ENCODE results near the gene SRD5A2. TPM values are rescaled to one million over a fixed set of nuclear protein-coding genes. Genes with fewer than 3 reads are reported as not detected.

The SRD5A2 gene
- not detected in 2 replicates for total RNA-seq

DNA sequence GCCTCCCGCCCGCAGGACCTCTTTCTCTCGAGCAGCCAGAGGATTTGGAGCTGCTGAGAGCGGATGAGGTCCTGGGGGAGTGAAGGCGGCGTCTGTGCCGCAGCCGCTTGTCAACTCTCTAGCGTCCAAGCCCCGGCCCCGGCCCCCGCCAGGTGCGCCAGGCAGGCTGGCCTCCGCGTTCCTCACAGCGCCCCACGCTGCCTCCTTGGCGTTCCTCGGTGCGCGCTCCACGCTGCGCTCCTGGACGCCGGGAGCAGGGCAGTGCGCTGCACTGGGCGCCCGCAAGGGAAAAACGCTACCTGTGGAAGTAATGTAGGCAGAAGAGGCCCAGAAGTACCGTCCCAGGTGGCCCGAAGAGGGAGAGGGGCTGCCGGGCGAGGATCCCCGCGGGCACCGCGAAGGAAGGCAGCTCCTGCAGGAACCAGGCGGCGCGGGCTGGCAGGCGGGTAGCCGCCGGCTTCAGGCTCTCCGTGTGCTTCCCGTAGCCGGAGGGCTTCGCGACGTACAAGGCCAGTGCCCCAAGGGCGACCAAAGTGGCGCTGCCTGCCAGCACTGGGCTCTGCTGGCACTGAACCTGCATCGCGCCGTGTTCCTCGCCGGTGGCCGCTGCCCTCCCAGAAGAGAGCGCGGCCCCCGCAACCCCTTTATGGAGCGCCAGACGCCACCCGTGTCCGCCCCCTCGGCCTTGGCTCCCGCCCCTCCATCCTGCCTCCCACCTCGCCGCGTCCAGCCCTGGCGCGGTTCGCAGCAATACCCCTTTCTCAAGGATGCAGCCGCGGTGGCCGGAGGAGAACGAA lies at the start of gene SRD5A2:
Gene SRD5A2 (minus strand): TSS at position 618 of the 797 bp plus-strand sequence. CDS start 38 bp downstream, at position 580.
- Mint-ChIP-seq H3K4me1 (no peaks in the 10 kb centered on the region), H3K27ac (no peak within 1 kb of the TSS), H3K27me3 (peaks cover 38% of the 10 kb centered on the region), H3K9me3 (peaks cover 7% of the 10 kb centered on the region), H3K36me3 (ENCODE audit: low read depth) (no peaks in the 10 kb centered on the region), H3K4me3 (no peak within 1 kb of the TSS)
- DNase-seq, result no peak
- intact Hi-C loops (cut with micrococcal nuclease), result no loop called here

DNA sequence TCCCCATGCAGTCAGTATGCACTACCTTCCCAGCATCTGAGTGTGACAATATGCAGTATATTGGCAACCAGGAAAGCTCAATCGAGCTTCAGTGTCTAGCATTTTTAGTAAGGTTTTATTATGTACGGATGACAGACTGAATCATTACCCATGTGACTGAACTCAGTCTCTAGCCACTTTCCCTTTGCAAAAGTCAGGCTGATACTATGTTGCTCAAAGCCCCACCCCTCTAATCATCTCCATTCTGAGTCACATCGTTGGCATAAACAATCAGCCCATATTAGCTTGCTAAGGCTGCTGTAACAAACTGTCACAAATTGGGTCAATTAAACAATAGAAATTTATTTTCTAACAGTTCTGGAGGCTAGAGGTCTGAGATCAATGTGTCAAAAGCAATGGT lies 25.8 kb upstream of the SRD5A2 start:
- DNase-seq, result no peak
- Mint-ChIP-seq H3K4me3 (no peak overlapping the region), H3K4me1 (no peaks in the 10 kb centered on the region), H3K9me3 (no peaks in the 10 kb centered on the region), H3K27me3 (no peaks in the 10 kb centered on the region), H3K36me3 (ENCODE audit: low read depth) (no peaks in the 10 kb centered on the region), H3K27ac (no peak overlapping the region)
- intact Hi-C loops (cut with micrococcal nuclease), result no loop called here

- no peak overlapping the region for H3K27ac Mint-ChIP-seq
- H3K27me3 Mint-ChIP-seq, result no peaks in the 10 kb centered on the region
- no peaks in the 10 kb centered on the region for H3K4me1 Mint-ChIP-seq
- DNase-seq, result no peak
- peaks cover 9% of the 10 kb centered on the region for H3K9me3 Mint-ChIP-seq
- H3K4me3 Mint-ChIP-seq, result no peak overlapping the region
- intact Hi-C loops (cut with micrococcal nuclease), result no loop called here
- H3K36me3 Mint-ChIP-seq (ENCODE audit: low read depth), result no peaks in the 10 kb centered on the region
Measured at GRCh38 chr2:31598694-31599093, 18.0 kb upstream of the SRD5A2 start.

- Mint-ChIP-seq H3K36me3 (ENCODE audit: low read depth) (no peaks in the 10 kb centered on the region), H3K27me3 (peaks cover 18% of the 10 kb centered on the region), H3K9me3 (peaks cover 18% of the 10 kb centered on the region), H3K4me1 (no peaks in the 10 kb centered on the region), H3K4me3 (no peak overlapping the region), H3K27ac (no peak overlapping the region)
- intact Hi-C loops (cut with micrococcal nuclease), result no loop called here
- no peak for DNase-seq
Measured at GRCh38 chr2:31586230-31586629, 5.5 kb upstream of the SRD5A2 start.

DNA sequence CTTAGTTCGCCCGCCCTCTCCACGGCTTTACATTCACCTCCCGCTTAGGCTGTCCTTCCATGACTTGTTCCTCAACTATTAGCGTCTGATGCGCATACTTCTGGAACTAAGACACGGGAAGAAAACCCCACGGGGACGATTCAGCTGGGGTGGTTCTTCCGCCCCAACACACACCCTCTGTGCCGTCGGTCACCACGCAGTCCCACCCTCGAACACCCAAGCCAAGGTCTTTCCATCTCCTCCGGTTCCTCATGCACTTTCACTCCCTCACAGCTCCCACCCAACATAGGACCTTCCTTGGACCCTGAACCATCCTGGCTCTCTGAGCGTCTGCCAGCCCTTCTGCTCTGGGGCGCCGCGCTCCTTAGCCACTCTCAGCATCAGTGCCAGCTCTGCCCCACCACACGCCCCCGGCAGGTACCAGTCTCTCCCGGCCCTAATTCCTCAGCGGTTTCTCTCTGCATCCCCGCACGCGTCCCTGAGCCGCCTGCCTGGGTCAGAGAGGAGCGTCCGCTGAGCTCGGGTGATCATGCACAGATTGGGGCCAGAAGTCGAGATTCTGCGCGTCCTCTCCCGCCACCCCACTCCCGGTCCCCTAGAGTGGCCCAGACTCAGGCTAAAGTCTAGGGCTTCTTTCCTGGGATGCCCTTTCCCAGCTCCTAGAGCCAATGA lies 522 bp upstream of the SRD5A2 start:
- intact Hi-C loops (cut with micrococcal nuclease), result no loop called here
- H3K4me1 Mint-ChIP-seq, result no peaks in the 10 kb centered on the region

GRCh38 chr2:31579996-31580320 lies 780 bp downstream of the SRD5A2 start:
- Mint-ChIP-seq H3K27me3 (peaks cover 38% of the 10 kb centered on the region), H3K4me1 (no peaks in the 10 kb centered on the region), H3K36me3 (ENCODE audit: low read depth) (no peaks in the 10 kb centered on the region), H3K4me3 (no peak overlapping the region), H3K27ac (no peak overlapping the region), H3K9me3 (peaks cover 7% of the 10 kb centered on the region)
- intact Hi-C loops (cut with micrococcal nuclease), result no loop called here
- no peak for DNase-seq

More for the DNA sequence above, 522 bp upstream of the SRD5A2 start:
- H3K4me3 Mint-ChIP-seq, result no peak overlapping the region
- H3K27me3 Mint-ChIP-seq, result peaks cover 38% of the 10 kb centered on the region
- no peaks in the 10 kb centered on the region for H3K36me3 Mint-ChIP-seq (ENCODE audit: low read depth)
- DNase-seq, result no peak
- peaks cover 7% of the 10 kb centered on the region for H3K9me3 Mint-ChIP-seq
- no peak overlapping the region for H3K27ac Mint-ChIP-seq

- intact Hi-C loops (cut with micrococcal nuclease), result no loop called here
- no peak overlapping the region for H3K4me3 Mint-ChIP-seq
- no peak overlapping the region for H3K27ac Mint-ChIP-seq
- no peak for DNase-seq
- H3K9me3 Mint-ChIP-seq, result peaks cover 7% of the 10 kb centered on the region
- H3K4me1 Mint-ChIP-seq, result no peaks in the 10 kb centered on the region
- H3K36me3 Mint-ChIP-seq (ENCODE audit: low read depth), result no peaks in the 10 kb centered on the region
- H3K27me3 Mint-ChIP-seq, result peaks cover 38% of the 10 kb centered on the region
Measured at GRCh38 chr2:31578316-31578715, 2.4 kb downstream of the SRD5A2 start.

DNA sequence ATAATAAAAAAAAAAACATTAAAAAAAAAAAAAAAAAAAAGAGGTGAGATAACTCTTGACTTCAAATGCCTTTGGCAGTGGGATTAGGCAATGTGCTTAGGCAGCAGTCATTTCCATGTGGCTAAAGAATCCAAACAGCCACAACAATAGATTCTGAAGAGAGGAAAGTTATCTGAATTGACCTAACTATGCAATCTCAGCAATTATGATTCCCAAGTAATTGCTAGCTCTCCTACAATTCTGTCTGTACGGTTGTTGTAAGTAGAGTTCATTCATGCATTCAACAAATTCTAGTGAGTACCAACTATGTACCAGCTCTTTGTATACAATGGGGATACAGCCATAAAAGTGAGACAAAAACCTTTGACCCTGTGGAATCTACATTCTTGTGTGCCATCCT lies 3.6 kb downstream of the SRD5A2 start:
- Mint-ChIP-seq H3K27me3 (peaks cover 29% of the 10 kb centered on the region), H3K4me3 (no peak overlapping the region)
- intact Hi-C loops (cut with micrococcal nuclease), result no loop called here

GRCh38 chr2:31568585-31569201 lies 12.0 kb downstream of the SRD5A2 start:
- Mint-ChIP-seq H3K36me3 (ENCODE audit: low read depth) (no peaks in the 10 kb centered on the region), H3K27ac (no peak overlapping the region), H3K4me1 (no peaks in the 10 kb centered on the region), H3K4me3 (no peak overlapping the region), H3K27me3 (peaks cover 6% of the 10 kb centered on the region), H3K9me3 (peaks cover 12% of the 10 kb centered on the region)
- DNase-seq, result no peak
- intact Hi-C loops (cut with micrococcal nuclease), result no loop called here

More for the DNA sequence above, 3.6 kb downstream of the SRD5A2 start:
- Mint-ChIP-seq H3K4me1 (no peaks in the 10 kb centered on the region), H3K27ac (no peak overlapping the region), H3K9me3 (peaks cover 6% of the 10 kb centered on the region), H3K36me3 (ENCODE audit: low read depth) (no peaks in the 10 kb centered on the region)
- DNase-seq, result no peak

DNA sequence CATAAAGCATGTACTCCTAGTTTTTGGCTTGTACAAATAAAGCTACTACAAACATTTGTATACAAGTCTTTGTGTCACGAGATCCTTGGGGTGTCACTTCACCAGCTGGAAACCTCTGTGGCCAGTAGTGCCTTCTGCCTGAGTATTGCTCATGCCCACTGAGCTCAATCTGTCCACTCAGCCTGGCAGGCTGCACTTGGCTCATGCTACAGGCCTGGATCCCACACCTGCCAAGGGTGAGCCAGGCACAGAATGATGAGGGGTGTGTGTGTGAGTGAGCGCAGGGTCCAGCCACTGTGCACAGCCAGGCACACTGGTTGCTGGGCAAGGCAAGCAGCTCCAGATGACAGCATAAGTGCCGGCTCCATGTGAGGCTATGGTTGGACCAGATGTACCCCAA lies 13.1 kb downstream of the SRD5A2 start:
- intact Hi-C loops (cut with micrococcal nuclease), result no loop called here
- Mint-ChIP-seq H3K36me3 (ENCODE audit: low read depth) (no peaks in the 10 kb centered on the region), H3K4me3 (no peak overlapping the region), H3K4me1 (no peaks in the 10 kb centered on the region), H3K27ac (no peak overlapping the region), H3K27me3 (peaks cover 6% of the 10 kb centered on the region), H3K9me3 (peaks cover 12% of the 10 kb centered on the region)
- no peak for DNase-seq

GRCh38 chr2:31563273-31563839 lies 17.4 kb downstream of the SRD5A2 start:
- Mint-ChIP-seq H3K4me1 (no peaks in the 10 kb centered on the region), H3K36me3 (ENCODE audit: low read depth) (no peaks in the 10 kb centered on the region), H3K4me3 (no peak overlapping the region), H3K27me3 (peaks cover 6% of the 10 kb centered on the region), H3K9me3 (no peaks in the 10 kb centered on the region), H3K27ac (no peak overlapping the region)
- no peak for DNase-seq
- intact Hi-C loops (cut with micrococcal nuclease), result no loop called here

- DNase-seq, result no peak
- H3K4me1 Mint-ChIP-seq, result no peaks in the 10 kb centered on the region
- no peaks in the 10 kb centered on the region for H3K36me3 Mint-ChIP-seq (ENCODE audit: low read depth)
- peaks cover 6% of the 10 kb centered on the region for H3K27me3 Mint-ChIP-seq
- H3K9me3 Mint-ChIP-seq, result no peaks in the 10 kb centered on the region
- intact Hi-C loops (cut with micrococcal nuclease), result no loop called here
- no peak overlapping the region for H3K4me3 Mint-ChIP-seq
- no peak overlapping the region for H3K27ac Mint-ChIP-seq
Measured at GRCh38 chr2:31561823-31562222, 18.9 kb downstream of the SRD5A2 start.

DNA sequence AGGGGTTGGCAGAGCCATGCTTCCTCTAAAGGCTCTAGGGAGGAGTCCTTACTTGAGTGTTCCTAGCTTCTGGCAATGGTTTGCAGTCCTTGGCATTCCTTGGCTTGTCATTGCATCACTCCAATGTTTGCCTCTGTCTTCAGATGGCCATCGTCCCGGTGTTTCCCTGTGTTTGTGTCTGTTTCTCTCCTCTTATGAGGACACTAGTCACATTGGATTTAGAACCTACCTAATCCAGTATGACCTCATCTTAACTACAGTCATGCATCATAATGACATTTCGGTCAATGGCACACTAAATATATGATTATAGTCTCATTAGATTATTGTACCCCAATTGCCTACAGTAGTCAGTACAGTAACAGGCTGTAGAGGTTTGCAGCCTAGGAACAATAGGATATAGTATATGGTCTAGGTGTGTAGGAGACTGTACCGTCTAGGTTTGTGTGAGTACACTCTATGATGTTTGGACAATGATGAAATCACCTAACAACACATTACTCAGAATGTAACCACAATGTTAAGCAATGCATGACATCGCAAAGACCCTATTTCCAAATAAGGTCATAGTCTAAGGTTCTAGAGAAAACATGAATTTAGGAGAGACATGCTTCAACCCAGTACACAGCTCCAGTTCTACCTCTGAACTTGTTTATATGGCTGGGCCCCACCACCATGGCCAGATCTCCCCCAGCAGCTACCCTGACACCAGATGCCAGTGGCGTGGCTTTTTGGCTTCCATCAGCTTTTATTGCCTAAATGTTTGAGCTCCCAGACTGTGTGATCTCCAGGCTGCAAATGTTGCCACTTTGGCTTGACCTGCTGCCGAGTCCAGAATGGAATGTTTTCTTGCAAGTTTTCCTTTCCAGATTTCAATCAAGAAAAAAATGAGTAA lies 22.1 kb downstream of the SRD5A2 start:
- H3K27me3 Mint-ChIP-seq, result no peaks in the 10 kb centered on the region
- no peak overlapping the region for H3K4me3 Mint-ChIP-seq
- no peak for DNase-seq
- no peaks in the 10 kb centered on the region for H3K36me3 Mint-ChIP-seq (ENCODE audit: low read depth)
- H3K27ac Mint-ChIP-seq, result no peak overlapping the region
- peaks cover 4% of the 10 kb centered on the region for H3K9me3 Mint-ChIP-seq
- intact Hi-C loops (cut with micrococcal nuclease), result no loop called here
- H3K4me1 Mint-ChIP-seq, result no peaks in the 10 kb centered on the region

All from activated CD4-positive, alpha-beta T cell treated with anti-CD3 and anti-CD28 coated beads, Interleukin-2, amount 10 ng/mL, durations not matched to agents 24 days and 14 days (primary cell).